HEK293 (cell line): Measurements from ENCODE around the gene TCHHL1.

ENCODE experiments used
- ATF2 ChIP-seq: fragments of 450-650 bp; formaldehyde crosslinking; IDR thresholded peaks from 2 replicates; pipeline ENCODE4 v1.5.1; 2016; ENCODE audit warnings: missing biosample characterization, missing genetic modification characterization, low read depth
- GLIS1 ChIP-seq: fragments of 450-650 bp; formaldehyde crosslinking; IDR thresholded peaks from 2 replicates; pipeline ENCODE4 v1.5.1; 2016; ENCODE audit warnings: missing biosample characterization, missing genetic modification characterization
- HIC1 ChIP-seq: fragments of 450-650 bp; formaldehyde crosslinking; IDR thresholded peaks from 2 replicates; pipeline ENCODE4 v1.5.1; 2016; ENCODE audit warnings: missing biosample characterization, missing genetic modification characterization
- INSM2 ChIP-seq: fragments of 450-650 bp; formaldehyde crosslinking; IDR thresholded peaks from 2 replicates; pipeline ENCODE4 v1.5.1; 2016; ENCODE audit warnings: missing biosample characterization, missing genetic modification characterization
- KLF7 ChIP-seq: fragments of 450-650 bp; formaldehyde crosslinking; IDR thresholded peaks from 2 replicates; pipeline ENCODE4 v1.5.1; 2016; ENCODE audit warnings: missing biosample characterization, missing genetic modification characterization, borderline replicate concordance
- MEIS1 ChIP-seq: sonication (generic); formaldehyde crosslinking; IDR thresholded peaks from 2 replicates; pipeline ENCODE4 v1.8.1; 2022; ENCODE audit warnings: missing genetic modification reagents, mild to moderate bottlenecking, borderline replicate concordance
- PBX3 ChIP-seq: sonication (generic); formaldehyde crosslinking; IDR thresholded peaks from 2 replicates; pipeline ENCODE4 v1.8.1; 2022; ENCODE audit warnings: mild to moderate bottlenecking, moderate library complexity, missing genetic modification reagents
- PRDM10 ChIP-seq: fragments of 450-650 bp; formaldehyde crosslinking; IDR thresholded peaks from 2 replicates; pipeline ENCODE4 v1.5.1; 2016; ENCODE audit warnings: missing biosample characterization, missing genetic modification characterization
- PRDM4 ChIP-seq: fragments of 450-650 bp; formaldehyde crosslinking; IDR thresholded peaks from 2 replicates; pipeline ENCODE4 v1.5.1; 2017; ENCODE audit warnings: missing biosample characterization, missing genetic modification characterization
- SCRT1 ChIP-seq: fragments of 450-650 bp; formaldehyde crosslinking; IDR thresholded peaks from 2 replicates; pipeline ENCODE4 v1.5.1; 2016; ENCODE audit warnings: missing biosample characterization, missing genetic modification characterization, borderline replicate concordance
- ZBTB17 ChIP-seq: fragments of 450-650 bp; formaldehyde crosslinking; IDR thresholded peaks from 2 replicates; pipeline ENCODE4 v1.5.1; 2016; ENCODE audit warnings: missing biosample characterization, missing genetic modification characterization
- ZBTB21 ChIP-seq: fragments of 450-650 bp; formaldehyde crosslinking; IDR thresholded peaks from 2 replicates; pipeline ENCODE4 v1.5.1; 2017; ENCODE audit warnings: missing biosample characterization, missing genetic modification characterization
- ZBTB26 ChIP-seq: fragments of 450-650 bp; formaldehyde crosslinking; optimal IDR thresholded peaks from 2 replicates; pipeline ENCODE3; 2016; ENCODE audit warnings: missing biosample characterization, mild to moderate bottlenecking, missing genetic modification characterization
- ZFP69B ChIP-seq: fragments of 450-650 bp; formaldehyde crosslinking; IDR thresholded peaks from 2 replicates; pipeline ENCODE4 v1.5.1; 2016; ENCODE audit warnings: missing biosample characterization, missing genetic modification characterization
- ZNF133 ChIP-seq: fragments of 450-650 bp; formaldehyde crosslinking; IDR thresholded peaks from 2 replicates; pipeline ENCODE4 v1.5.1; 2016; ENCODE audit warnings: missing biosample characterization, missing genetic modification characterization
- ZNF157 ChIP-seq: fragments of 450-650 bp; formaldehyde crosslinking; IDR thresholded peaks from 2 replicates; pipeline ENCODE4 v1.5.1; 2016; ENCODE audit warnings: missing biosample characterization, missing genetic modification characterization
- ZNF16 ChIP-seq: fragments of 450-650 bp; formaldehyde crosslinking; IDR thresholded peaks from 2 replicates; pipeline ENCODE4 v1.5.1; 2016; ENCODE audit warnings: low read depth, missing biosample characterization, missing genetic modification characterization
- ZNF2 ChIP-seq: fragments of 450-650 bp; formaldehyde crosslinking; IDR thresholded peaks from 2 replicates; pipeline ENCODE4 v1.5.1; 2016; ENCODE audit warnings: missing biosample characterization, missing genetic modification characterization
- ZNF211 ChIP-seq: fragments of 450-650 bp; formaldehyde crosslinking; IDR thresholded peaks from 2 replicates; pipeline ENCODE4 v1.5.1; 2016; ENCODE audit warnings: low read depth, missing biosample characterization, missing genetic modification characterization
- ZNF510 ChIP-seq: fragments of 450-650 bp; formaldehyde crosslinking; IDR thresholded peaks from 2 replicates; pipeline ENCODE4 v1.5.1; 2018; ENCODE audit warnings: mild to moderate bottlenecking, missing genetic modification characterization, missing biosample characterization; ENCODE audit not compliant: insufficient replicate concordance
- ZNF549 ChIP-seq: fragments of 450-650 bp; IDR thresholded peaks from 2 replicates; pipeline ENCODE4 v1.5.1; 2018; ENCODE audit warnings: missing biosample characterization, missing genetic modification characterization, mild to moderate bottlenecking, inconsistent platforms, moderate library complexity
- ZNF571 ChIP-seq: fragments of 450-650 bp; formaldehyde crosslinking; IDR thresholded peaks from 2 replicates; pipeline ENCODE4 v1.5.0; 2017; ENCODE audit warnings: missing biosample characterization, missing genetic modification characterization
- ZNF596 ChIP-seq: fragments of 450-650 bp; IDR thresholded peaks from 2 replicates; pipeline ENCODE4 v1.5.0; 2018; ENCODE audit warnings: missing biosample characterization, mild to moderate bottlenecking, missing genetic modification characterization, moderate library complexity
- ZNF704 ChIP-seq: fragments of 450-650 bp; formaldehyde crosslinking; IDR thresholded peaks from 2 replicates; pipeline ENCODE4 v1.5.1; 2016; ENCODE audit warnings: missing biosample characterization, missing genetic modification characterization

TCHHL1 gene

GRCh38 chr1:152047730-152048415 lies 41.0 kb downstream of the TCHHL1 start (continued):
- TF ChIP-seq ATF2 (tag by site-specific recombination): no peak
- TF ChIP-seq ZNF704: no peak
- no peak for TF ChIP-seq ZBTB21 (tag by site-specific recombination)
- no peak for TF ChIP-seq ZNF549 (tag by site-specific recombination)
- TF ChIP-seq PRDM10: peak; percentile 90
- no peak for TF ChIP-seq ZNF571 (tag by site-specific recombination)
- no peak for TF ChIP-seq ZNF16 (tag by site-specific recombination)
- no peak for TF ChIP-seq ZNF596 (tag by site-specific recombination)
- no peak for TF ChIP-seq INSM2 (tag by site-specific recombination)
- TF ChIP-seq GLIS1 (tag by site-specific recombination): peak; percentile 62
- no peak for TF ChIP-seq MEIS1 (CRISPR knock-in tag)
- no peak for TF ChIP-seq ZNF510 (tag by site-specific recombination)
- no peak for TF ChIP-seq ZBTB26 (tag by site-specific recombination)
- no peak for TF ChIP-seq ZNF133 (tag by site-specific recombination)
- 0 out of 2 replicates have a peak, but pooled peaks have one; percentile 50 for TF ChIP-seq PBX3
- TF ChIP-seq SCRT1 (tag by site-specific recombination): no peak
- TF ChIP-seq ZFP69B (tag by site-specific recombination): peak; percentile 96
- TF ChIP-seq HIC1: no peak
- peak; percentile 93 for TF ChIP-seq PRDM4 (tag by site-specific recombination)
- TF ChIP-seq ZNF2 (tag by site-specific recombination): peak; percentile 76; the same call in 1 of the 2 replicates
- no peak for TF ChIP-seq ZNF211 (tag by site-specific recombination)
- TF ChIP-seq ZNF157 (tag by site-specific recombination): no peak
- TF ChIP-seq ZBTB17 (tag by site-specific recombination): peak; percentile 94
- peak; percentile 81; the same call in 1 of the 2 replicates for TF ChIP-seq KLF7 (tag by site-specific recombination)
